HepG2 (cell line): Measurements from ENCODE around the gene ZFPL1. TPM values are rescaled to one million over a fixed set of nuclear protein-coding genes. Genes with fewer than 3 reads are reported as not detected.

Source experiments
- ARID2 ChIP-seq: sonication (generic); formaldehyde crosslinking; IDR thresholded peaks from 2 replicates; pipeline ENCODE4 v1.8.1; 2022; ENCODE audit warnings: mild to moderate bottlenecking, missing genetic modification reagents, borderline replicate concordance
- KDM5A ChIP-seq: fragments of 200-600 bp; sonication (generic); IDR thresholded peaks from 2 replicates; pipeline ENCODE4 v1.7.0; 2018; ENCODE audit warnings: antibody characterized with exemption, mild to moderate bottlenecking, low read length, borderline replicate concordance
- MEIS1 ChIP-seq: sonication (generic); formaldehyde crosslinking; IDR thresholded peaks from 2 replicates; pipeline ENCODE4 v1.9.0; 2021; ENCODE audit warnings: mild to moderate bottlenecking, missing genetic modification reagents, moderate library complexity, borderline replicate concordance
- MIER2 ChIP-seq: IDR thresholded peaks from 2 replicates; pipeline ENCODE4 v1.6.1; 2016; ENCODE audit warnings: missing biosample characterization, missing genetic modification reagents
- NFE2 ChIP-seq: sonication (generic); formaldehyde crosslinking; IDR thresholded peaks from 2 replicates; pipeline ENCODE4 v1.4.0; 2020; ENCODE audit warnings: missing genetic modification reagents
- PHF20 ChIP-seq: sonication (generic); formaldehyde crosslinking; IDR thresholded peaks from 2 replicates; pipeline ENCODE4 v1.5.0; 2020; ENCODE audit warnings: mild to moderate bottlenecking, missing genetic modification reagents
- REL ChIP-seq: sonication (generic); formaldehyde crosslinking; conservative IDR thresholded peaks from 2 replicates; pipeline ENCODE4 v1.8.0; 2022; ENCODE audit warnings: mild to moderate bottlenecking, missing genetic modification reagents, moderate library complexity
- SIN3A ChIP-seq: IDR thresholded peaks from 2 replicates; pipeline ENCODE4 v1.6.1; 2011; ENCODE audit warnings: low read depth, mild to moderate bottlenecking, control low read depth, low read length, borderline replicate concordance
- SMYD3 ChIP-seq: sonication (generic); formaldehyde crosslinking; IDR thresholded peaks from 2 replicates; pipeline ENCODE4 v1.8.1; 2023; ENCODE audit warnings: mild to moderate bottlenecking, missing genetic modification reagents
- YEATS2 ChIP-seq: sonication (generic); formaldehyde crosslinking; IDR thresholded peaks from 2 replicates; pipeline ENCODE4 v1.4.0; 2020; ENCODE audit warnings: missing genetic modification reagents, borderline replicate concordance
- ZBTB1 ChIP-seq: sonication (generic); formaldehyde crosslinking; IDR thresholded peaks from 2 replicates; pipeline ENCODE4 v1.4.0; 2020; ENCODE audit warnings: missing genetic modification reagents, borderline replicate concordance
- ZNF335 ChIP-seq: sonication (generic); formaldehyde crosslinking; IDR thresholded peaks from 2 replicates; pipeline ENCODE4 v1.4.0; 2020; ENCODE audit warnings: missing genetic modification reagents
- ZNF619 ChIP-seq: sonication (generic); formaldehyde crosslinking; IDR thresholded peaks from 2 replicates; pipeline ENCODE4 v1.4.0; 2020; ENCODE audit warnings: mild to moderate bottlenecking, missing genetic modification reagents
- ZNF670 ChIP-seq: sonication (generic); formaldehyde crosslinking; IDR thresholded peaks from 2 replicates; pipeline ENCODE4 v1.8.0; 2022; ENCODE audit warnings: mild to moderate bottlenecking, missing genetic modification reagents, borderline replicate concordance
- ZNF703 ChIP-seq: sonication (generic); formaldehyde crosslinking; IDR thresholded peaks from 2 replicates; pipeline ENCODE4 v1.5.1; 2020; ENCODE audit warnings: missing genetic modification reagents, mild to moderate bottlenecking, moderate library complexity, borderline replicate concordance
- ZSCAN21 ChIP-seq: sonication (generic); formaldehyde crosslinking; IDR thresholded peaks from 2 replicates; pipeline ENCODE4 v1.8.0; 2022; ENCODE audit warnings: mild to moderate bottlenecking, missing genetic modification reagents, moderate library complexity, borderline replicate concordance
- polyA plus RNA-seq, 8 experiments: library from polyadenylated mRNA; depleted of rRNA in 3 of 8; stranded (reverse) in 7 of 8; unstranded in 1 of 8; fragments of >200 nt; fragmentation: Illumina TruSeq in 4 of 8; extraction: Trizol in 4 of 8; gene quantifications; 2 replicates each; pipeline versions ENCODE4 v1.2.1 to v1.2.3, GENCODE V29; 2011 to 2016; ENCODE audit warnings: low read depth in 4 of 8, missing spikeins in 1 of 8, mixed read lengths in 1 of 8; ENCODE audit not compliant: insufficient read depth in 1 of 8
- total RNA-seq, 5 experiments: library from RNA; depleted of rRNA; stranded (reverse); fragments of >200 nt; fragmentation: Illumina TruSeq; extraction: Trizol; gene quantifications; 2 replicates each; pipeline ENCODE4 v1.2.3, GENCODE V29; 2016; ENCODE audit warnings: low read depth in 1 of 5
- TF ChIP-seq, protein P1 (sequence below): sonication (generic); formaldehyde crosslinking; IDR thresholded peaks from 2 replicates; pipeline ENCODE4 v1.4.0; 2020; ENCODE audit warnings: mild to moderate bottlenecking, missing genetic modification reagents

ZFPL1 gene
- total and polyA plus RNA-seq, 2 of the 13 experiments (the other 11 are each of a cell fraction or from before 2014, with no cell fraction given), result 32.2 to 56.0 TPM

DNA sequence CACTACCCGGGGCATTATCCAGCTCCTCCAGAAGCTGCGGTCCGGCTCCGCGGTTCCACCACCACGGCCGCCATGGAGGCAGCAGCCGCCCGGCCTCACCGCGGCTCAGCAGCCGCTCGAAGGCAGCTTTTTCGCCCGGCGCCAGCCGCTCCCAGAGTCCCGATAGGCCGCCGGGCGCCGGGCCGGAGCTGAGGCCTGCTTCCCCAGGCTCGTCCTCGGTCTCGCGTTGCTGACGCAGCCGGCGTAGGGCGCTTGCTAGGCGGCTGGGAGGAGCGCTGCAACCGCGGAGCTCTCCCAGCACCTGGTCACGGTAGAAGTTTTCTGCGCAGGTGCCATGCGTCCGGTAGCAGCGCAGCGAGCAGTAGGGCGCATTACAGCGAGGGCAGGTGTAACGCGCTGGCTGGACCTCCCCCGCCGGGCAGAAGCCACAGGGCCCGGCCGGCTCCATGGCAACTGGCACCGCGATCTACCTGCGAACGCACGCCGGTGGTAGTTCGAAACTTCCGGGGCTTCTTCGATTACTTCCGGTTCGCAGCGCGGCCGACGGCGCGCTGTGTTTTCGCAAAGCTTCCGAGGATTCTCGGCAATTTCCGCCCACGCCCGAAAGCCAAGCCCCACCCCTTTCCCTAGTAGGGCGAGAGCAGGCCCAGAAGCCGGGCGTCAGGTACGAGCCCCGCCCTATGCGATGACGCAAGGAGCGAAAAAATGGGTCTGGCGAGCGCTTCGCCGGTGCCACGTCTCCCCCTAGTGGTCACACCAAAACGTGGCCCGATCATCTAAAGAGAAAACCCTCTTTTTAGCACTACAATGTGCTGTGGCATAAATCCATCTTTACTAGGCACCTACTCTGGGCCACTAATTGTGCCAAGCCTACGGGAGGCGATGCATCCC lies 33.4 kb downstream of the ZFPL1 start, which contains the start of gene ZNHIT2 (continued):
- no peak for TF ChIP-seq ZSCAN21 (CRISPR knock-in tag)
- TF ChIP-seq ARID2 (CRISPR knock-in tag), result no peak
- TF ChIP-seq ZBTB1 (CRISPR knock-in tag), result no peak
- peak; percentile 95 for TF ChIP-seq YEATS2 (CRISPR knock-in tag)
- no peak for TF ChIP-seq MIER2
- TF ChIP-seq NFE2 (CRISPR knock-in tag), result no peak
- TF ChIP-seq SMYD3 (CRISPR knock-in tag), result no peak
- TF ChIP-seq PHF20 (CRISPR knock-in tag), result peak; percentile 88
- TF ChIP-seq SIN3A, result peak; percentile 83; the same call in 1 of the 2 replicates
- TF ChIP-seq ZNF619 (CRISPR knock-in tag), result 0 out of 2 replicates have a peak, but pooled peaks have one; percentile 61
- TF ChIP-seq ZNF703 (CRISPR knock-in tag), result no peak; the same call in 1 of the 2 replicates
- TF ChIP-seq MEIS1, result peak; percentile 79
- TF ChIP-seq, protein P1, sequence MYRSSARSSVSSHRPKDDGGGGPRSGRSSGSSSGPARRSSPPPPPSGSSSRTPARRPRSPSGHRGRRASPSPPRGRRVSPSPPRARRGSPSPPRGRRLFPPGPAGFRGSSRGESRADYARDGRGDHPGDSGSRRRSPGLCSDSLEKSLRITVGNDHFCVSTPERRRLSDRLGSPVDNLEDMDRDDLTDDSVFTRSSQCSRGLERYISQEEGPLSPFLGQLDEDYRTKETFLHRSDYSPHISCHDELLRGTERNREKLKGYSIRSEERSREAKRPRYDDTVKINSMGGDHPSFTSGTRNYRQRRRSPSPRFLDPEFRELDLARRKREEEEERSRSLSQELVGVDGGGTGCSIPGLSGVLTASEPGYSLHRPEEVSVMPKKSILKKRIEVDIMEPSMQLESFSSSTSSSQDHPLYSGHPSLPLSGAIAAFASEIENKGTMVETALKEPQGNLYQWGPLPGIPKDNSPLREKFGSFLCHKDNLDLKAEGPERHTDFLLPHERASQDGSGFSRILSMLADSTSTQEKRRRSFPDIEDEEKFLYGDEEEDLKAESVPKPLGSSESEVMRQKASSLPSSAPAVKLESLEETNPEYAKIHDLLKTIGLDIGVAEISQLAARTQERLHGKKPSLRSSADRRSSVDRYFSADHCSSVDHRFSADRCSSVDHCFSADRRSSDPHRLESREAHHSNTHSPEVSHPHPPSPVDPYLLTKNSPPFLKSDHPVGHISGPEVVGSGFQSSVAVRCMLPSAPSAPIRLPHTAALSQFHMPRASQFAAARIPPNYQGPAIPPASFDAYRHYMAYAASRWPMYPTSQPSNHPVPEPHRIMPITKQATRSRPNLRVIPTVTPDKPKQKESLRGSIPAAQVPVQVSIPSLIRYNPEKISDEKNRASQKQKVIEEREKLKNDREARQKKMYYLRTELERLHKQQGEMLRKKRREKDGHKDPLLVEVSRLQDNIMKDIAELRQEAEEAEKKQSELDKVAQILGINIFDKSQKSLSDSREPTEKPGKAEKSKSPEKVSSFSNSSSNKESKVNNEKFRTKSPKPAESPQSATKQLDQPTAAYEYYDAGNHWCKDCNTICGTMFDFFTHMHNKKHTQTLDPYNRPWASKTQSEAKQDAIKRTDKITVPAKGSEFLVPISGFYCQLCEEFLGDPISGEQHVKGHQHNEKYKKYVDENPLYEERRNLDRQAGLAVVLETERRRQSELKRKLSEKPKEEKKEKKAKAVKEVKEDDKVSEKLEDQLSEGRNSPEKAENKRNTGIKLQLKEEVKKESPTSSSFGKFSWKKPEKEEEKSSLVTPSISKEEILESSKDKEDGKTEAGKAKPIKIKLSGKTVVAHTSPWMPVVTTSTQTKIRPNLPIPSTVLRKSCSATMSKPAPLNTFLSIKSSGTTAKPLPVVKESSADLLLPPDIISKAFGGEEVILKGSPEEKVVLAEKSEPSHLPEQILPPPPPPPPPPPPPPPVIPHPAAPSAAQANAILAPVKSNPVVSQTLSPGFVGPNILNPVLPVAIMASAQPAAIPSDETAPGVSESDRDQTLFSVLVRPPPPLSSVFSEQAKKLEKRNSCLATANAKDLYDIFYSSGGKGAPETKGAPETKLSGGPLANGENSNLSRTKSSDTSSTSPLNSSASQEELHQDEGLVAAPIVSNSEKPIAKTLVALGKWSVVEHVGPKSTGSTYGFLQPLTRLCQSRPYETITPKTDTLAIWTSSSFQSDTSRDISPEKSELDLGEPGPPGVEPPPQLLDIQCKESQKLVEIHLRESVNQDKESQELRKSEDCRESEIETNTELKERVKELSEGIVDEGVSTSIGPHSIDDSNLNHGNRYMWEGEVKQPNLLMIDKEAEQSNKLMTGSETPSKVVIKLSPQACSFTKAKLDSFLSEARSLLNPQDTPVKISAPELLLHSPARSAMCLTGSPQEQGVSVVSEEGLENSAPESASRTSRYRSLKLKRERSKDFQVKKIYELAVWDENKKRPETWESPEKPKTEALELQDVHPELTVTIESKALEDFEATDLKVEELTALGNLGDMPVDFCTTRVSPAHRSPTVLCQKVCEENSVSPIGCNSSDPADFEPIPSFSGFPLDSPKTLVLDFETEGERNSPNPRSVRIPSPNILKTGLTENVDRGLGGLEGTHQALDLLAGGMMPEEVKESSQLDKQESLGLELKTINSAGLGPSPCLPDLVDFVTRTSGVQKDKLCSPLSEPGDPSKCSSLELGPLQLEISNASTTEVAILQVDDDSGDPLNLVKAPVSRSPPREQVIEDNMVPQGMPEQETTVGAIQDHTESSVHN (CRISPR knock-in tag), result peak; percentile 84
- TF ChIP-seq ZNF670 (CRISPR knock-in tag), result peak; percentile 87; the same call in 1 of the 2 replicates
- peak; percentile 41; the same call in 1 of the 2 replicates for TF ChIP-seq ZNF335 (CRISPR knock-in tag)
- 0 out of 2 replicates have a peak, but pooled peaks have one; percentile 33 for TF ChIP-seq REL (CRISPR knock-in tag)
- peak; percentile 84 for TF ChIP-seq KDM5A
